22Rv1 (cell line): ENCODE results near the gene HSD11B1.

Experiments
- ZFX ChIP-seq: fragments of 450-650 bp; IDR thresholded peaks from 2 replicates; pipeline ENCODE4 v1.6.1; 2017; ENCODE audit warnings: antibody characterized with exemption, borderline replicate concordance
- TF ChIP-seq, protein P1 (sequence below): fragments of 450-650 bp; IDR thresholded peaks from 2 replicates; pipeline ENCODE4 v1.5.1; 2017; ENCODE audit warnings: mild to moderate bottlenecking

DNA sequence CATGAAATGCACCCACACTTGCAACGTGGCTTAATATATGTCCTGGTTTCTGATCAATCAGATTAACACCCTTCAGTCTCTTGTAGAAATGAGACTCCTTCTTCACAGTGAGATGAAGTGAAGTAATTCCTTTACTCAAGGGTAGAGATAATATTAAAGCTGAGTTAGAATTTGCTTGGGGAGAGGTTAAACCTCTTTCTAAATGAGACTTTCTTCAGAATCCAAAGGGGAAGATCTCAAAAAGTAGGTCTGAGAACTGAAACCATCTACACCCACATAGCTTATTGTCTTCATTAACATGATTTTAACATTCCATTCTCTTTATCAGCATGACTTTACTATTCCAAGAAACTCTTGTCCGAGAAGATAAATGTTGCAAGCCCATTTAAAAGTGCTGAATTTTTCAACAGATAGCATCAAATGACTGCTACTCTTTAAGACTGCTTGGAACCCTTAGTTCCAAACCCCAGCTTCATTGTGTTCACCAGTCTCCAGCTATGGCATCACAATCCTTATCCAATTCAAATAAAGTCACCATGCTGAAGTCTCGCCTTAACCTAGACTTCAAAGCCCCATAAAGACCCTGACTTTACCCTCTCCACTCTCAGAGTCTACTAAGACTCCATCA, 32.0 kb downstream of the HSD11B1 start:
- TF ChIP-seq, protein P1, sequence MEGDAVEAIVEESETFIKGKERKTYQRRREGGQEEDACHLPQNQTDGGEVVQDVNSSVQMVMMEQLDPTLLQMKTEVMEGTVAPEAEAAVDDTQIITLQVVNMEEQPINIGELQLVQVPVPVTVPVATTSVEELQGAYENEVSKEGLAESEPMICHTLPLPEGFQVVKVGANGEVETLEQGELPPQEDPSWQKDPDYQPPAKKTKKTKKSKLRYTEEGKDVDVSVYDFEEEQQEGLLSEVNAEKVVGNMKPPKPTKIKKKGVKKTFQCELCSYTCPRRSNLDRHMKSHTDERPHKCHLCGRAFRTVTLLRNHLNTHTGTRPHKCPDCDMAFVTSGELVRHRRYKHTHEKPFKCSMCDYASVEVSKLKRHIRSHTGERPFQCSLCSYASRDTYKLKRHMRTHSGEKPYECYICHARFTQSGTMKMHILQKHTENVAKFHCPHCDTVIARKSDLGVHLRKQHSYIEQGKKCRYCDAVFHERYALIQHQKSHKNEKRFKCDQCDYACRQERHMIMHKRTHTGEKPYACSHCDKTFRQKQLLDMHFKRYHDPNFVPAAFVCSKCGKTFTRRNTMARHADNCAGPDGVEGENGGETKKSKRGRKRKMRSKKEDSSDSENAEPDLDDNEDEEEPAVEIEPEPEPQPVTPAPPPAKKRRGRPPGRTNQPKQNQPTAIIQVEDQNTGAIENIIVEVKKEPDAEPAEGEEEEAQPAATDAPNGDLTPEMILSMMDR = no peak
- TF ChIP-seq ZFX = no peak
